Fibroblast of pulmonary artery (primary cell): Measurements from ENCODE around the gene TCFL5.

ENCODE experiments used
- DNase-seq: peaks from one replicate; pipeline ENCODE4 v3.0.0-alpha.2; 2010; ENCODE audit warnings: low read depth
- H3K4me3 ChIP-seq: replicated peaks from 2 replicates; pipeline ENCODE4 v1.5.1; 2011; ENCODE audit warnings: low read depth, mild to moderate bottlenecking, control low read depth, low read length, moderate library complexity
- CTCF ChIP-seq: IDR thresholded peaks from 2 replicates; pipeline ENCODE4 v1.5.1; 2011; ENCODE audit warnings: mild to moderate bottlenecking, control low read depth, low read length, inconsistent platforms; ENCODE audit errors: missing control alignments

TCFL5 gene

GRCh38 chr20:62825333-62825985, 36.2 kb downstream of the TCFL5 start:
- H3K4me3 ChIP-seq, result no peak overlapping the region
- TF ChIP-seq CTCF, result no peak
- DNase-seq, result no peak

GRCh38 chr20:62824476-62825332, 36.9 kb downstream of the TCFL5 start:
- TF ChIP-seq CTCF, result no peak
- peak; percentile 52 for DNase-seq
- H3K4me3 ChIP-seq, result peak overlapping the region; percentile 21

GRCh38 chr20:62823688-62824475, 37.7 kb downstream of the TCFL5 start:
- no peak for DNase-seq
- no peak overlapping the region for H3K4me3 ChIP-seq
- TF ChIP-seq CTCF, result no peak

GRCh38 chr20:62822788-62823651, 38.6 kb downstream of the TCFL5 start:
- H3K4me3 ChIP-seq, result no peak overlapping the region
- no peak for DNase-seq
- TF ChIP-seq CTCF, result peak; percentile 15

- H3K4me3 ChIP-seq, result no peak overlapping the region
- TF ChIP-seq CTCF, result no peak
- DNase-seq, result no peak
Measured at GRCh38 chr20:62822239-62822787, 39.3 kb downstream of the TCFL5 start.

GRCh38 chr20:62821726-62822210, 39.9 kb downstream of the TCFL5 start:
- DNase-seq, result no peak
- no peak overlapping the region for H3K4me3 ChIP-seq
- TF ChIP-seq CTCF, result no peak
